ENCODE data around the gene MUC5AC.

- TF ChIP-seq POLR2A (IDR thresholded peaks at IDR 0.05) (no peak), CTCF (IDR thresholded peaks at IDR 0.05 in 4 of 5, conservative IDR thresholded peaks at IDR 0.05 in 1 of 5) (no peak)
Observed at GRCh38 chr11:1205987-1206331, 48.2 kb downstream of the MUC5AC start.

Data from gastrocnemius medialis (tissue), 4 donors.